ENCODE measurements around the gene S100A16. TPM values are rescaled to one million over a fixed set of nuclear protein-coding genes. Genes with fewer than 3 reads are reported as not detected.

The S100A16 gene
- total and polyA plus RNA-seq, 8 donors: 8.9 to 361 (median 120) TPM

- Histone ChIP-seq H3K27me3 (no peaks in the 10 kb centered on the region), H3K9me3 (no peaks in the 10 kb centered on the region), H3K4me1 (peaks cover 30 to 69% (median 44%) of the 10 kb centered on the region in 4 donors), H3K27ac (peak overlapping the region; percentile 12 to 90 (median 88)), H3K36me3 (peaks cover 0 to 14% (median under 1%) of the 10 kb centered on the region in 4 donors), H3K4me3 (no peak overlapping the region)
- DNase-seq: peak in 1 of 2 donors; percentile 13
- intact Hi-C loops (cut with DNase I; ENCODE audit: low total_unique reads): no loop called here
- 81 to 90% (median 82%) methylated on average over 5 to 6 of the region's 6 CpGs for WGBS, 5 donors
- TF ChIP-seq EP300 (IDR thresholded peaks at IDR 0.05) (no peak), POLR2AphosphoS5 (IDR thresholded peaks at IDR 0.05) (no peak), CTCF (IDR thresholded peaks at IDR 0.05) (no peak), POLR2A (IDR thresholded peaks at IDR 0.05) (no peak)
Measured at GRCh38 chr1:153628638-153629342, 15.9 kb upstream of the S100A16 start.

GRCh38 chr1:153627715-153628626 is 15.0 kb upstream of the S100A16 start, which contains the start of gene S100A1:
S100A1 (plus strand) TSS chr1:153628434; CDS start chr1:153630522, 2,088 bp downstream.
- 20 to 63% (median 52%) methylated on average over 2 to 10 of the region's 10 CpGs for WGBS, 5 donors
- DNase-seq: peak in 1 of 2 donors; percentile 44
- TF ChIP-seq POLR2AphosphoS5 (IDR thresholded peaks at IDR 0.05): no peak
- TF ChIP-seq CTCF (IDR thresholded peaks at IDR 0.05): peak in 3 of 7 experiments; percentile 2 to 24 (median 8)
- peaks cover 0 to 19% (median 6%) of the 10 kb centered on the region in 4 donors for H3K36me3 ChIP-seq
- no peaks in the 10 kb centered on the region for H3K9me3 ChIP-seq
- intact Hi-C loops (cut with DNase I; ENCODE audit: low total_unique reads): no loop called here
- H3K27me3 ChIP-seq: no peaks in the 10 kb centered on the region
- H3K4me1 ChIP-seq: peaks cover 23 to 71% (median 43%) of the 10 kb centered on the region in 4 donors
- H3K27ac ChIP-seq: peak within 1 kb of the TSS; percentile 76 to 90 (median 88)
- H3K4me3 ChIP-seq: peak within 1 kb of the TSS; percentile 41 to 59 (median 51)

GRCh38 chr1:153626904-153627714 is 14.2 kb upstream of the S100A16 start, which contains the start of gene S100A13:
S100A13 (minus strand) TSS chr1:153627505; CDS start chr1:153626472, 1,033 bp downstream.
- H3K27me3 ChIP-seq: no peaks in the 10 kb centered on the region
- peak within 1 kb of the TSS; percentile 76 to 90 (median 88) for H3K27ac ChIP-seq
- peak within 1 kb of the TSS; percentile 41 to 59 (median 51) for H3K4me3 ChIP-seq
- H3K9me3 ChIP-seq: no peaks in the 10 kb centered on the region
- WGBS, 5 donors: 8 to 14% (median 9%) methylated on average over 21 to 28 of the region's 28 CpGs
- peak; percentile 69 to 93 for DNase-seq
- intact Hi-C loops (cut with DNase I; ENCODE audit: low total_unique reads): no loop called here
- peaks cover 21 to 67% (median 39%) of the 10 kb centered on the region in 4 donors for H3K4me1 ChIP-seq
- peaks cover 0 to 24% (median 9%) of the 10 kb centered on the region in 4 donors for H3K36me3 ChIP-seq
- TF ChIP-seq CTCF (IDR thresholded peaks at IDR 0.05) (peak in 3 of 7 experiments; percentile 29 to 51 (median 30)), POLR2A (IDR thresholded peaks at IDR 0.05) (peak in 1 of 4 donors; percentile 40), EP300 (IDR thresholded peaks at IDR 0.05) (no peak), POLR2AphosphoS5 (IDR thresholded peaks at IDR 0.05) (peak in 2 of 3 donors; percentile 71 to 85)

Measured in stomach (tissue), 9 donors.